Bronchial epithelial cell (primary cell): ENCODE results near the gene SLC25A10. TPM values are rescaled to one million over a fixed set of nuclear protein-coding genes. Genes with fewer than 3 reads are reported as not detected.

Source experiments
- DNase-seq: peaks from one replicate; pipeline ENCODE4 v3.0.0-alpha.2; 2010; ENCODE audit warnings: low read depth
- FAIRE-seq: peaks from 2 replicates; lab custom pipeline; 2011; peaks lifted over from hg19 to GRCh38; lab: Jason Lieb, UNC
- H3K27me3 ChIP-seq: 2 replicates; pipeline ENCODE4 v1.5.1; 2011; ENCODE audit warnings: low read length; ENCODE audit not compliant: control insufficient read depth, insufficient read depth
- H3K36me3 ChIP-seq: 2 replicates; pipeline ENCODE4 v1.5.1; 2011; ENCODE audit warnings: low read length; ENCODE audit not compliant: control insufficient read depth, insufficient read depth
- H3K4me3 ChIP-seq: 2 replicates; pipeline ENCODE4 v1.5.1; 2011; ENCODE audit warnings: mild to moderate bottlenecking, low read depth, low read length, control low read depth
- total RNA-seq: library from RNA; depleted of rRNA; stranded (reverse); fragments of >200 nt; gene quantifications from 2 replicates; pipeline ENCODE4 v1.2.1, GENCODE V29; 2014
- TF ChIP-seq, protein P1 (sequence below): IDR thresholded peaks from 2 replicates; pipeline ENCODE4 v1.5.1; 2011; ENCODE audit warnings: mild to moderate bottlenecking, moderate library complexity, low read length, control low read depth, inconsistent platforms; ENCODE audit not compliant: insufficient read depth, severe bottlenecking

Gene SLC25A10
- total RNA-seq, 1 donor from 2014 or later: 20.3 TPM

DNA sequence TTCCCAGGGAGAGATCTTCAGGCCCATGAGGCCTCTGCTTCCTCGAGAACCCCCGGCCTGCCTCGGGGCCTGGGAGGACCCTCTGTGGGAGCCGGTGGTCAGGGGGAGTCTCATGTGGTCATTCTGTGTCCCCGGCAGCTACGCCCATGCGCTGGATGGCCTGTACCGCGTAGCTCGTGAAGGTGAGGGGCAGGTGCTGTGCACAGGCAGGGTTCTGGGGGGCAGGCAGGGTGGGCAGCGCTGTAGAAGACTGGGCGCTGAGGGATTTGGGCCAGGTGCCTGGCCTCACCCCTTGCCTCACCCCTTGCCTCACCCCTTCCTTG is 4.6 kb downstream of the SLC25A10 start:
- TF ChIP-seq, protein P1, sequence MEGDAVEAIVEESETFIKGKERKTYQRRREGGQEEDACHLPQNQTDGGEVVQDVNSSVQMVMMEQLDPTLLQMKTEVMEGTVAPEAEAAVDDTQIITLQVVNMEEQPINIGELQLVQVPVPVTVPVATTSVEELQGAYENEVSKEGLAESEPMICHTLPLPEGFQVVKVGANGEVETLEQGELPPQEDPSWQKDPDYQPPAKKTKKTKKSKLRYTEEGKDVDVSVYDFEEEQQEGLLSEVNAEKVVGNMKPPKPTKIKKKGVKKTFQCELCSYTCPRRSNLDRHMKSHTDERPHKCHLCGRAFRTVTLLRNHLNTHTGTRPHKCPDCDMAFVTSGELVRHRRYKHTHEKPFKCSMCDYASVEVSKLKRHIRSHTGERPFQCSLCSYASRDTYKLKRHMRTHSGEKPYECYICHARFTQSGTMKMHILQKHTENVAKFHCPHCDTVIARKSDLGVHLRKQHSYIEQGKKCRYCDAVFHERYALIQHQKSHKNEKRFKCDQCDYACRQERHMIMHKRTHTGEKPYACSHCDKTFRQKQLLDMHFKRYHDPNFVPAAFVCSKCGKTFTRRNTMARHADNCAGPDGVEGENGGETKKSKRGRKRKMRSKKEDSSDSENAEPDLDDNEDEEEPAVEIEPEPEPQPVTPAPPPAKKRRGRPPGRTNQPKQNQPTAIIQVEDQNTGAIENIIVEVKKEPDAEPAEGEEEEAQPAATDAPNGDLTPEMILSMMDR: no peak
- Histone ChIP-seq H3K4me3 (no peak overlapping the region), H3K36me3 (peaks cover 9% of the 10 kb centered on the region), H3K27me3 (no peaks in the 10 kb centered on the region)
- DNase-seq (no peak), FAIRE-seq (no peak)

DNA sequence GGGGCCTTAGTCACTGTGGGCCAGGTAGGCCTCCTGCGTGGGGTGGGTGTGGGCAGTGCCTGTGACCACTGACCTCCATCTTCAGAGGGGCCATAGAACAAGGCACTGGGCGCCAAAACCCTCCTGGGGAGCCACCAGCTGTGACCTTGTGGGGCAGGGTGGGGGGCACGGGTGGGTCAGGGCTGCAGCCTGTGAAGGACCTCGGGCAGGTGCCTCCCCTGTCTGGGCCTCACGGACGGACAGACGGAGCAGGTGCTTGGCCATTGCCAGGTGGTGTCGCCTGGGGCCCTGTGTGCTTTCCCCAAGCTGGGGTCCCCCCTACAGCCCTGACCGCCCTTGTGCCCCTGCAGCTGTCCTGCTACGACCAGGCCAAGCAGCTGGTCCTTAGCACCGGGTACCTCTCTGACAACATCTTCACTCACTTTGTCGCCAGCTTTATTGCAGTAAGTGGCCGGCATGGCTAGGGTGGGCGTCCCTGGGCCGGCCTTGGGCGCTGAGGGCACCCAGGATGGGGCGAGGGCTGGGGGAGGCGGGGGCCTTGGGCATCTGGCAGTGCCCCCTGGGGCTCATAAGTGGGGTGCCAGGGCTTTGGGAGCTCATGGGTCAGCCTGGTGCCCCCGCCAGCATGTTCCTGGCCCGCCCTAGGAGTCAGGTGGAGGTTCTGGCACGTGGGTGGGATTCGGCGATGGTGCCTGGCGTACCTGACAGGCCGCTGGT is 5.1 kb downstream of the SLC25A10 start:
- Histone ChIP-seq H3K36me3 (peaks cover 9% of the 10 kb centered on the region), H3K4me3 (no peak overlapping the region), H3K27me3 (no peaks in the 10 kb centered on the region)
- no peak for DNase-seq
- TF ChIP-seq, protein P1: no peak
- no peak for FAIRE-seq

DNA sequence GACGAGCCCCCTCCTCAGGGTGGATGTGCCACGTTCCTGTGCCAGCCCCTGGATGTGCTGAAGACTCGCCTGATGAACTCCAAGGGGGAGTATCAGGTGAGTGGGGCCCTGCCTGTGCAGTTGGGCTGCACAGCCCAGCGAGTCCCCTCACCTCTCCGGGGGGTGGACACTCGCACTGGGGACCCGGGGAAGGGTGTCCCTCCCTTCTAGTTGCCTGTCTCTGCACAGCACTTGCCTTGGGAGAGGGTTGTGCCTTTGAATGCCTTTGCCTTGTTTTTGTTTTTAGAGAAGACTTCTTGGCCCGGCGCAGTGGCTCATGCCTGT is 5.6 kb downstream of the SLC25A10 start:
- TF ChIP-seq, protein P1: no peak
- Histone ChIP-seq H3K36me3 (peaks cover 9% of the 10 kb centered on the region), H3K4me3 (no peak overlapping the region), H3K27me3 (no peaks in the 10 kb centered on the region)
- DNase-seq (no peak), FAIRE-seq (no peak)

DNA sequence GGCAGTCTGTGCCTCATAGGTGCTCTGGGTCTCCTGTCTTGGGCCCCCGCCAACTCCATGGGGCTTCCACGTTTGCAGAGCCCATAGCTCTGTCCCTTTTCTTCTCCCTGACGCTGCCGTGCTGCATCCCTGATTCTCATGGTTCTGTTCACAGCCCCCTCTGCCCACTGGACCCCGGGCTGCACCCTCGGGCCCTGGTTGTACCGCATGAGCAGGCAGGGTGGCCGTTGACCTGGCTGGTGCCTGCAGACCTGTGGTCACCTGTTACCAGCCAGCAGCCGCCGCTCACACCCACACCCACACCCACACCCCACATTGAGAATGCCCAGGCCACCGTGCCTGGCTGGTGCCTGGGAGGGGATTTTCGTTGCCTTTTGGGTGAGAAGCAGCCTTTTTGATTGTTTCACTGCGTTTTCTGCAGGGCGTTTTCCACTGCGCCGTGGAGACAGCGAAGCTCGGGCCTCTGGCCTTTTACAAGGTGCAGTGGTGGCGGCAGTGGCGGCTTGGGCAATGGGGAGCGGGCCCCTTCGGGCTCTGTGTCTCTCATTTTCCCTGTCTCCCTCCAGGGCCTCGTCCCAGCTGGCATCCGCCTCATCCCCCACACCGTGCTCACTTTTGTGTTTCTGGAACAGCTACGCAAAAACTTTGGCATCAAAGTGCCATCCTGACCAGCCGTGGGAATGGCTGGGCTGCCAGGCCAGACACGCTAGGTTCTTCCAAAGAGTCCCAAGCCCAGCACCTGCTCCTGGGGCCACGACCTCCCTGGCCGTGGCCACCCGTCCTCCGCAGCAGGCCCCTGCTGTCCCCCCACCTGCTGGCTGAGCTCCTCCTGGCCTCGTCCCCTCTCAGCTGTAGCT is 7.6 kb downstream of the SLC25A10 start:
- no peaks in the 10 kb centered on the region for H3K27me3 ChIP-seq
- no peak for DNase-seq
- no peak overlapping the region for H3K4me3 ChIP-seq
- TF ChIP-seq, protein P1: no peak
- FAIRE-seq: no peak
- peaks cover 8% of the 10 kb centered on the region for H3K36me3 ChIP-seq

DNA sequence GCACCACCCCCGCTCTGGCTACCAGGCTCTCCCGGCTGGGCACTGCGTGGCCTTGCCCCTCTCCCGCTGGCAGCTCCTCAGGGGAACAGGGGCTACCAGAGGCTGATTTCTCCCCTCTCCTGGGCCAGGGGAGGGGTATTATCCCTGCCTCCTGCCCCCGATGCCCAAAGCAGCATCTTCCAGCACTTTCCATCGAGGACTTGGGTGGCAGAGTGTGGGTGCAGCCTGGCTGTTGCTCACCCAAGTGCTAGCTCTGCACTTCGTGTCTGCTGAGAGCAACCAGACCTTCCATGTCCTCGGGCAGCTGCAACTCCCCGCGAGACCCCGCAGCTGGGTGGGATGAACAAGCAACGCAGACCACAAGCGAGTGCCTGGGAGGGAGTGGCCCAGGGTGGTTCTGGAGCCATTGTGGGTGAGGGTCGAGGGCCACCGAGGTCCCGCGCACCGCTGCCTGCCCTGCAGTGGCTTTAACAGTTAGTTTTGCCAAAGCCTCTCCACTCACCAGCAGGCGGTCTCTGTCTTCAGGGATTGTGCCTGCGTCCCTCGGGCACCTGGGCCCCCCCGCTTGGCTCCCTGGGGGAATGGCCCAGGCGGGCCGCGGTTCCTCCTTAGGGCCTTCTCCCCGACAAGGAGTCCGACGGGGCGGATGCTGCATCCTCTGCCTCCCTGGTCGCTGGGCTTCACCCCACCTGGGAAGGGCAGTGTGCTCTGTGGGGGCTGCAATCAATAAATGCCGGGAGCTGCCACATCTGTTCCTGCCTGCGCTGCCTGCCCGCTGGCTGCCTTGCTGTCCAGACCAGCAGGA is 8.4 kb downstream of the SLC25A10 start:
- FAIRE-seq (no peak), DNase-seq (no peak)
- Histone ChIP-seq H3K4me3 (no peak overlapping the region), H3K27me3 (no peaks in the 10 kb centered on the region), H3K36me3 (peaks cover 8% of the 10 kb centered on the region)
- TF ChIP-seq, protein P1: no peak
